Activated naive CD4-positive, alpha-beta T cell treated with anti-CD3 and anti-CD28 coated beads, Interleukin-2, amount 10 ng/mL, durations not matched to agents 7 days and 5 days (primary cell): ENCODE data around the gene CXCL17.
A peak's percentile ranks its signal among the peaks of the same experiment; 100 is the strongest.

ENCODE experiments used
- CTCF ChIA-PET: fragments of 350-600 bp; sonication (Branson Sonifier 250); formaldehyde crosslinking; loops from one replicate; lab custom pipeline; 2021; ENCODE audit warnings: antibody characterized with exemption; lab: Charles Lee
- DNase-seq: peaks from one replicate; pipeline ENCODE4 v3.0.0-alpha.2; 2020
- H3K27ac Mint-ChIP-seq: one replicate; pipeline ENCODE4 v1.8.0; 2021; ENCODE audit warnings: mild to moderate bottlenecking, moderate library complexity, mixed read lengths
- H3K27me3 Mint-ChIP-seq: one replicate; pipeline ENCODE4 v1.8.0; 2021; ENCODE audit warnings: mild to moderate bottlenecking, mixed read lengths
- H3K36me3 Mint-ChIP-seq: one replicate; pipeline ENCODE4 v1.8.0; 2021; ENCODE audit warnings: mixed read lengths
- H3K4me1 Mint-ChIP-seq: one replicate; pipeline ENCODE4 v1.8.0; 2021; ENCODE audit warnings: mixed read lengths
- H3K4me3 Mint-ChIP-seq: one replicate; pipeline ENCODE4 v1.8.0; 2021; ENCODE audit warnings: mild to moderate bottlenecking, moderate library complexity, mixed read lengths
- H3K9me3 Mint-ChIP-seq: one replicate; pipeline ENCODE4 v1.8.0; 2021; ENCODE audit warnings: mixed read lengths

CXCL17 gene

DNA sequence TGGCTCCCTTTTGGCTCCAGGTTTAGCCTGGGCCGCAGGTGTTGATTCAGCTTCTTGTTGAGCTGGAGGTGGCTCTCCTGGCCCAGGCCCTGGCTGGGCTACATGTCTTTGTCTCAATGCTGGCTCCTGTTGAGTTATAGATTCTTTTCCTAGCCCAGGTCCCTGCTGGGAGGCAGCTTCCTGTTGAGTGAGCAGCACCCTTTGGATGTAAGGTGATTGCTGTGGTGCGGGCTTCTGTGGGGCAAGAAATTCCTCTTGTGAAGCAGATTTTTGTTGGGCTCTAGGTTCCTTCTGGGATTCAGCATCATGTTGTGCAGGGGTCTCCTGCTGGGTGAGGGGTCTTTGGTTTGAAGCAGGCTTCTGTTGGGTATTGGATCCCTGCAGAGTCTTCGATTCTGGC is 16.1 kb downstream of the CXCL17 start:
- peaks cover 40% of the 10 kb centered on the region for H3K27me3 Mint-ChIP-seq
- DNase-seq, result no peak
- H3K27ac Mint-ChIP-seq, result no peak overlapping the region
- CTCF ChIA-PET, result interaction anchor here (0.7 to 1.3 kb wide), 3 partner anchors 10 to 14 kb away, joined by 4 to 7 read pairs (median 4); no protein-coding TSS in a partner anchor
- no peak overlapping the region for H3K4me3 Mint-ChIP-seq
- no peaks in the 10 kb centered on the region for H3K9me3 Mint-ChIP-seq
- H3K4me1 Mint-ChIP-seq, result peaks cover 27% of the 10 kb centered on the region
- H3K36me3 Mint-ChIP-seq, result no peaks in the 10 kb centered on the region

DNA sequence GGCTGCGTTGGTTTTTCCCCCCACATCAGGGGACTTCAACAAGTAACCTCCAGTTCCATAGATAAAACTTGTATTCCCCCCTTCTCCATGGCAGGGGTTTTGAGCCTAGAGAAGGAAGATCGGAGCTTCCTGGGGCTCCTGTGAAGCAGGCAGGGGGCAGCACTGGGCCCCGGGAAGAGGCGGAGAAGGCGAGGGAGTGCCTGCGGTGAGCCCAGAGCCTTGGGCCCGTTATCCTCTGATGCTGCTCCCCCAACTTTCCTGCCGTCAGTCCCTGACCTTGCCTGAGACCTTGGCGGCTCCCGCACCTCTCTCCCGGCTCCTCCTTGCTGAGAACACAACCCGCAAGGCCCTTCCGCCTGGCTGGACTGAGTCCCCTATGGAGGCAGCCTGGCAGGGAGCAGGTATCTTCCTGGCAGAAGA is 18.0 kb downstream of the CXCL17 start:
- H3K4me1 Mint-ChIP-seq, result peaks cover 45% of the 10 kb centered on the region
- no peaks in the 10 kb centered on the region for H3K9me3 Mint-ChIP-seq
- peaks cover 2% of the 10 kb centered on the region for H3K36me3 Mint-ChIP-seq
- peaks cover 40% of the 10 kb centered on the region for H3K27me3 Mint-ChIP-seq
- no peak overlapping the region for H3K27ac Mint-ChIP-seq
- CTCF ChIA-PET, result interaction anchor here (0.8 to 2.1 kb wide), 4 partner anchors 10 to 18 kb away, joined by 3 to 10 read pairs (median 6); partner anchors contain the start of gene CXCL17
- peak overlapping the region; percentile 89 for H3K4me3 Mint-ChIP-seq
- DNase-seq, result no peak

- H3K36me3 Mint-ChIP-seq, result peaks cover 2% of the 10 kb centered on the region
- CTCF ChIA-PET, result interaction anchor here (0.8 to 2.1 kb wide), 5 partner anchors 10 to 26 kb away, joined by 3 to 10 read pairs (median 6); partner anchors contain the start of gene CXCL17
- peaks cover 45% of the 10 kb centered on the region for H3K4me1 Mint-ChIP-seq
- peaks cover 40% of the 10 kb centered on the region for H3K27me3 Mint-ChIP-seq
- no peaks in the 10 kb centered on the region for H3K9me3 Mint-ChIP-seq
- DNase-seq, result no peak
- H3K27ac Mint-ChIP-seq, result peak overlapping the region; percentile 88
- H3K4me3 Mint-ChIP-seq, result peak overlapping the region; percentile 89
Observed at GRCh38 chr19:42424345-42424707, 18.4 kb downstream of the CXCL17 start.

DNA sequence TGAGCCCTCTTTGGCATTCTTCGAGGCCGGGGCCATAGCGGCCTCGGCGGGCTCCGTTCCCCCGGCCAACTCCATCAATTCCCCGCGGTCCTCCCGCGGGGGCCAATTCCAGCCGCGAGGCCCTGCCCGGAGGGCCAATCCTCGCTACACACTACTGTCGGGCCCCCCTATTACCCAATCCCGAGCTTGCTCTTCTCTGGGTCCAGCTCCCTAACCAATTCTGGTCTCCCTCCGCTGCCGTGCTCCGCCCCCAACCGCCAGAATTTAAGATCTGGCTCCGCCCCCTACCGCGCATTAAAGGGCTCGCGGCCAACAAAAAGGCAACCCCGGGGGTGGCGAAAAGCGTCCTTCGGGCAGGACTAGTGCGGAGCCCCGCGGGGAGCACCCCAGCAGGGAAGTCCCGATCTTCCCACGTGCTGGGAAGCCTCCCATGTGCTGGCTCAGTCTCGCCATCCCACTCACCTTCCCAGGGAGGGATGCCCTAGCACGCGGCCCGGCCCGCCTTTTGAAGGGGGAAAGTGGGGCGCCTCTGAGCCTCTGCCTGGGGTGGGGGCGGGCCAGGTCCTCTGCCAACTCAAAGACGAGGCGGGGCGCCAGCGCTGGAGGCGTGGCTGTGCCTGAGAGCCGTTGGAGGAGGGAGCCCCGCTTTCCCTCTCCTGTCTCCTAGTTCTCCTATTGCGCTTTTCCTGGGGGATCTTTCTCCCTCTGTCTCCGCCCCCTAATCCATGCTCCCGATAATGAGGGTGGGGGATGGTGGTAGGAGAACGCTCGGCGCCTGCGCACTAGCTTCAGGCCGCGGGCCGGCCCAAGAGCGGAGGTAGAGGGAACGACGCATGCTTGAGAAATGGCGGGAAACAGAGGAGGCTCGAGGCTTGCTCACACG is 19.0 kb downstream of the CXCL17 start:
- peak overlapping the region; percentile 89 for H3K4me3 Mint-ChIP-seq
- H3K9me3 Mint-ChIP-seq, result no peaks in the 10 kb centered on the region
- DNase-seq, result peak; percentile 96
- peaks cover 38% of the 10 kb centered on the region for H3K27me3 Mint-ChIP-seq
- peaks cover 5% of the 10 kb centered on the region for H3K36me3 Mint-ChIP-seq
- H3K4me1 Mint-ChIP-seq, result peaks cover 45% of the 10 kb centered on the region
- CTCF ChIA-PET, result interaction anchor here (0.8 to 2.3 kb wide), 7 partner anchors 10 to 105 kb away, joined by 3 to 10 read pairs (median 7); partner anchors contain the start of genes CEACAM1 and CXCL17
- H3K27ac Mint-ChIP-seq, result peak overlapping the region; percentile 88

- H3K4me3 Mint-ChIP-seq, result peak overlapping the region; percentile 89
- peaks cover 33% of the 10 kb centered on the region for H3K27me3 Mint-ChIP-seq
- H3K9me3 Mint-ChIP-seq, result no peaks in the 10 kb centered on the region
- peak overlapping the region; percentile 88 for H3K27ac Mint-ChIP-seq
- H3K36me3 Mint-ChIP-seq, result peaks cover 7% of the 10 kb centered on the region
- CTCF ChIA-PET, result interaction anchor here (1.2 to 2.3 kb wide), 5 partner anchors 11 to 105 kb away, joined by 3 to 10 read pairs (median 9); partner anchors contain the start of gene CEACAM1
- peaks cover 45% of the 10 kb centered on the region for H3K4me1 Mint-ChIP-seq
- no peak for DNase-seq
Observed at GRCh38 chr19:42422901-42423461, 19.8 kb downstream of the CXCL17 start.

DNA sequence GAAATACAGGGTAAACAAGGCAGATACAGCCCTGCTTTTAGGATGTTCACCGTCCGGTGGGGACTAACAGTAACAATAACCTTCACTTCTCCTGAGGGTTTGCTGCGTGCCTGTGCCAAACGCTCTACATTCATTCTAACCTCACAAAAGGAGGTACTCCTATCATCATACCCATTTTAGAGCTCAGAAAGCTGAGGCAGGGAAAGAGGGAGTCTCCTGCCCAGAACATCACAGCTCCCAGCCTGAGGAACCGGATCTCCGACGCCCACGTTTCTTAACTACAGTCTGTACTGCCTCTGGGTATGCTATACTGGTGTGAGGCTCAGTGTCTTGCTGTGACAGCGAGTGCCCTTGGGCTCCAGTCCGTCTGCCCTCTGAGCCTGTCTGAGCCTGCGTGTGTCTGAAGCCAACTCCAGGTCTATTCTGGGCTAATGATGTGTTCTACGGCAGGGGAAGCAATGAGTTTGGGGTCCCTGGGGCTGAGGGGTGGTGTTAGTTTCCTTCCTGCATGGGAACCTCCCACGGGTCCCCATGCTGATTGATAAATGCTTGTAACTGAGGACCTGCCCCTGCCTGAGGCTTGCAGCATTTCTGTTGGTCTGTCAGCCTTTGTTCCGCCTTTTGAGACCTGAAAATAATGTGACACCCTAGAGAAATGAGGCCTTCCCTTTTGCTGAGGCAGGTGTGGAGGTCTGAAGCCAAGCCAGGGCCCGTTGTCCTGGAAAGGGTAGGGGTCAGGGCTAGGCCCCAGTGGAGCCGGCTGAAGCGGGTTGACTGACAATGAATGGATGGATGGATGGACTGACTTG is 20.4 kb downstream of the CXCL17 start:
- peaks cover 45% of the 10 kb centered on the region for H3K4me1 Mint-ChIP-seq
- peaks cover 7% of the 10 kb centered on the region for H3K36me3 Mint-ChIP-seq
- H3K9me3 Mint-ChIP-seq, result no peaks in the 10 kb centered on the region
- peak overlapping the region; percentile 89 for H3K4me3 Mint-ChIP-seq
- peaks cover 33% of the 10 kb centered on the region for H3K27me3 Mint-ChIP-seq
- DNase-seq, result no peak
- peak overlapping the region; percentile 88 for H3K27ac Mint-ChIP-seq
- CTCF ChIA-PET, result interaction anchor here (1.6 to 3.7 kb wide), 5 partner anchors 11 to 106 kb away, joined by 3 to 23 read pairs (median 9); partner anchors contain the start of gene CEACAM1

DNA sequence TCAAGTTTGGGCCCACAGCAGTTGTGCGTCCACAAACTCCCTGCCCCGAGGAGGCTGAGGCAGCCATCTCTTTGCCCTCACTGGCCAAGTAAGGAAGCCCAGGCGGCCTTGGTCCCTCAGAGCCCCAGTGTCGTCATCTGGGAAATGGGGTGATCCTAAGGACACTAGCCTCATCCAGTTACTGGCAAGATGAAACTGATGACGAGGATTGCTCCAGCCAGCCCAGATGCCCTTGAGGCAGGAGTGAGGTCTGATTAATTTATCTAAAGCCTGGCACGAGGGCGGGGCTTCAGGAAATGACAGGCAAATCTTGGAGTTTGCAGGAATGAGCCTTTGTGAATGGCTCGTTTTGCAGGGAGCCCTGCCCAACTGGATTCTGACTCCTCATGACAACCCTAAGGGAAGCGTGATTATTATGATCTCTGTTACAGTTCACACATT is 21.1 kb downstream of the CXCL17 start:
- Mint-ChIP-seq H3K27ac (no peak overlapping the region), H3K4me3 (peak overlapping the region; percentile 89), H3K36me3 (peaks cover 7% of the 10 kb centered on the region), H3K4me1 (peaks cover 45% of the 10 kb centered on the region), H3K9me3 (no peaks in the 10 kb centered on the region), H3K27me3 (peaks cover 26% of the 10 kb centered on the region)
- DNase-seq, result no peak
- CTCF ChIA-PET, result interaction anchor here (1.0 to 3.7 kb wide), 4 partner anchors 12 to 19 kb away, joined by 6 to 23 read pairs (median 13); no protein-coding TSS in a partner anchor

- DNase-seq, result no peak
- Mint-ChIP-seq H3K27me3 (peaks cover 21% of the 10 kb centered on the region), H3K4me1 (peaks cover 45% of the 10 kb centered on the region), H3K27ac (no peak overlapping the region), H3K9me3 (no peaks in the 10 kb centered on the region), H3K36me3 (peaks cover 9% of the 10 kb centered on the region), H3K4me3 (no peak overlapping the region)
- CTCF ChIA-PET, result interaction anchor here (0.6 to 3.7 kb wide), 7 partner anchors 12 to 1019 kb away, joined by 3 to 23 read pairs (median 10); partner anchors contain the start of gene CEACAM1
Observed at GRCh38 chr19:42421101-42421500, 21.6 kb downstream of the CXCL17 start.

GRCh38 chr19:42420055-42420544 is 22.6 kb downstream of the CXCL17 start:
- Mint-ChIP-seq H3K27me3 (peaks cover 17% of the 10 kb centered on the region), H3K27ac (peak overlapping the region; percentile 59), H3K36me3 (peaks cover 11% of the 10 kb centered on the region), H3K9me3 (no peaks in the 10 kb centered on the region), H3K4me3 (no peak overlapping the region), H3K4me1 (peaks cover 45% of the 10 kb centered on the region)
- peak; percentile 88 for DNase-seq
- CTCF ChIA-PET, result interaction anchor here (0.7 to 3.7 kb wide), 18 partner anchors 8 to 312 kb away, joined by 3 to 23 read pairs (median 4); partner anchors contain the start of genes CEACAM1 and POU2F2

DNA sequence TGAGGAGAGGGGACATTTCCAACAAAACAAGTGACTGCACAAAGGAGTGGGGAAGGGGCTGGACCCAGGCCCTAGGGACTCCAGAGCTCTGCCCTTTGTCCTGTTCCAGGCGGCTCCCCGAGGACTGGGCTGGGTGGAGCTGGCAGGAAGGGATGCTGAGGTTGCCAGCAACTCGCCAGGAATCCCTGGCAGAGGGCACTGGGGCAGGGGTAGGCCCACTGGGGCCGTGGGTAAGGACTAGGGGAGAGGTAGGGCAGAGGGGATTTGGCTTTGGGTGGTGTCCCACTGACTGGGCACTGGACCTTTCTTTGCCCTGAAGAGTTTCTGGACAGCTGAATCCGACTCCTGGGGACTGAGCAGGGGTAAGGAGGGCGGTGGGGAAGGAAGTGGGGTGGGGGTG is 23.4 kb downstream of the CXCL17 start:
- H3K9me3 Mint-ChIP-seq, result no peaks in the 10 kb centered on the region
- H3K27ac Mint-ChIP-seq, result no peak overlapping the region
- peaks cover 12% of the 10 kb centered on the region for H3K36me3 Mint-ChIP-seq
- H3K4me1 Mint-ChIP-seq, result peaks cover 43% of the 10 kb centered on the region
- DNase-seq, result no peak
- CTCF ChIA-PET, result interaction anchor here (0.7 to 3.7 kb wide), 5 partner anchors 12 to 109 kb away, joined by 3 to 23 read pairs (median 10); partner anchors contain the start of gene CEACAM1
- H3K27me3 Mint-ChIP-seq, result peaks cover 9% of the 10 kb centered on the region
- no peak overlapping the region for H3K4me3 Mint-ChIP-seq

DNA sequence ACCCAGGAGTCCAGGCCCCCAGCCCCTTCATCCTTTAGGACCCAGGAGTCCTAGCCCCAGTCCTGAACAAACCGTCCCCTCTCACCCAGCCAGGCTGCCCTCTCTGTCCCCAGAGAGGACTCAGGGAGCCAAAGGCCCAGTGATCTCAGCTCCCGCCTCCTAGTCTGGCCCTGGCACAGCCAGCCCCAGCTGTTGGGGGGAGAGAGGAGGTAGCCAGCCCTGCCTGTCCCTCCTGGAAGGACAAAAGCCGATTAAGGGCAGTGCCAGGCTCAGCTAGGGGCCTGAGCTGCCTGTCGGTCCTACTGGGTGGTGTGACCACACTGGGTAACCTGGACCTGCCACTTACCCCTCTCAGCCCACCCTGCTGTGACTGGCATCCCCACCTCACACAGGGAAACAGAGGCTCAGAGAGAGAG is 30.1 kb downstream of the CXCL17 start:
- Mint-ChIP-seq H3K4me1 (no peaks in the 10 kb centered on the region), H3K36me3 (peaks cover 21% of the 10 kb centered on the region), H3K27ac (no peak overlapping the region), H3K27me3 (no peaks in the 10 kb centered on the region), H3K4me3 (no peak overlapping the region), H3K9me3 (no peaks in the 10 kb centered on the region)
- no peak for DNase-seq
- CTCF ChIA-PET, result interaction anchor here (0.7 to 2.3 kb wide), 4 partner anchors 11 to 28 kb away, joined by 3 to 8 read pairs (median 5); no protein-coding TSS in a partner anchor

DNA sequence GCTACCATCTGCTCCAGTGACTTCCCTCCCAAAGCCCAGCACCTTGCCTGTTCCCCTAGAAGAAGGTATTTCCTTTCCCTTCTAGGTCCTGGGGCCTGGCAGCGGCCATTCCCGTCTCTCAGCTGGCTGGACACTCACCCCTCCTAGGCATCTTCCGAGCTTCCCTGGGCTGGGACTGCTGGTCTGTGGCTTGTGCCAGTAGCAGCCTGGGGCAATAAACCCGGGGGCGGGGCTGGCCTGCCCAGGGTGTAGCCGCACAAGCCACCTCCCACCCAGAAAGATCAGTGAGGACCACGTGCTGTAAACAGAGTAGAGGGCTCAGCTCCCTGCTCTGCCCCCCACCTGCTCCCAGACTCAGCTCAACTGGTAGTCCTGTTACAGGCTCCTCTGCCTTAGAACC is 30.5 kb downstream of the CXCL17 start:
- CTCF ChIA-PET, result interaction anchor here (0.7 to 2.3 kb wide), 3 partner anchors 11 to 27 kb away, joined by 3 to 8 read pairs (median 5); no protein-coding TSS in a partner anchor
- H3K4me1 Mint-ChIP-seq, result no peaks in the 10 kb centered on the region
- no peaks in the 10 kb centered on the region for H3K9me3 Mint-ChIP-seq
- DNase-seq, result no peak
- peak overlapping the region; percentile 45 for H3K27ac Mint-ChIP-seq
- H3K36me3 Mint-ChIP-seq, result peaks cover 21% of the 10 kb centered on the region
- no peaks in the 10 kb centered on the region for H3K27me3 Mint-ChIP-seq
- no peak overlapping the region for H3K4me3 Mint-ChIP-seq
